Measurements from ENCODE around the gene MAN1A2.

DNA sequence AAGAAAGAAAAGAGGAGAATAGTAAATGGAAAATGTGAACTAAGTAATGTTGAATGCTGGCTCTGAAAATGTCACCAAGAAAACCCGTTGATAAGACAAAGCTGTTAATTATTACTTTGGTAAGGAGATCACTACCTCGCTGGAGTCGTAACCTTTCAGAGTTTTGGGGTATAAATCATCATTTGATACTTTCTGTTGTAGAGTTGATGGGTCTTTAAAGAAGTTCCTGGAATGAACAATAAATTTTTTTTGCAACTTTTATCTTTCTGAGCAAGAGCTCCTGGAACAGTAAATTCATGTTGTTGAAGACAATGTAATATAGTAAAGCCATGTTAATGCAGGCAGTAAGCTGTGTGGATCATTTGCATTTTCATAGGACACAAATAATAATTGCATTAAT lies 46.2 kb downstream of the MAN1A2 start:
- TF ChIP-seq EZH2phosphoT487 (IDR thresholded peaks at IDR 0.05; ENCODE audit: low read depth, severe bottlenecking, unreplicated experiment): no peak
- TF ChIP-seq, protein P1, sequence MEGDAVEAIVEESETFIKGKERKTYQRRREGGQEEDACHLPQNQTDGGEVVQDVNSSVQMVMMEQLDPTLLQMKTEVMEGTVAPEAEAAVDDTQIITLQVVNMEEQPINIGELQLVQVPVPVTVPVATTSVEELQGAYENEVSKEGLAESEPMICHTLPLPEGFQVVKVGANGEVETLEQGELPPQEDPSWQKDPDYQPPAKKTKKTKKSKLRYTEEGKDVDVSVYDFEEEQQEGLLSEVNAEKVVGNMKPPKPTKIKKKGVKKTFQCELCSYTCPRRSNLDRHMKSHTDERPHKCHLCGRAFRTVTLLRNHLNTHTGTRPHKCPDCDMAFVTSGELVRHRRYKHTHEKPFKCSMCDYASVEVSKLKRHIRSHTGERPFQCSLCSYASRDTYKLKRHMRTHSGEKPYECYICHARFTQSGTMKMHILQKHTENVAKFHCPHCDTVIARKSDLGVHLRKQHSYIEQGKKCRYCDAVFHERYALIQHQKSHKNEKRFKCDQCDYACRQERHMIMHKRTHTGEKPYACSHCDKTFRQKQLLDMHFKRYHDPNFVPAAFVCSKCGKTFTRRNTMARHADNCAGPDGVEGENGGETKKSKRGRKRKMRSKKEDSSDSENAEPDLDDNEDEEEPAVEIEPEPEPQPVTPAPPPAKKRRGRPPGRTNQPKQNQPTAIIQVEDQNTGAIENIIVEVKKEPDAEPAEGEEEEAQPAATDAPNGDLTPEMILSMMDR (IDR thresholded peaks at IDR 0.05; ENCODE audit: poor library complexity): no peak
- no peak for TF ChIP-seq EZH2 (IDR thresholded peaks at IDR 0.05; ENCODE audit: borderline replicate concordance)

Data from hepatocyte (in vitro differentiated cells).